Mammary epithelial cell (primary cell): Measurements from ENCODE around the gene FAM13A.

Experiments
- EZH2 ChIP-seq: IDR thresholded peaks from 2 replicates; pipeline ENCODE4 v1.6.1; 2012; ENCODE audit warnings: low read length, inconsistent platforms, borderline replicate concordance
- TF ChIP-seq, protein P1 (sequence below), 2 donors: IDR thresholded peaks in 1 of 2; conservative IDR thresholded peaks in 1 of 2; 2 replicates each; pipeline ENCODE4 v1.5.1; 2011 to 2012; ENCODE audit warnings: inconsistent platforms in 2 of 2, low read length in 2 of 2, mild to moderate bottlenecking in 2 of 2, control low read depth in 1 of 2, low read depth in 1 of 2; ENCODE audit not compliant: insufficient read depth in 1 of 2; ENCODE audit errors: extremely low read depth in 1 of 2

DNA sequence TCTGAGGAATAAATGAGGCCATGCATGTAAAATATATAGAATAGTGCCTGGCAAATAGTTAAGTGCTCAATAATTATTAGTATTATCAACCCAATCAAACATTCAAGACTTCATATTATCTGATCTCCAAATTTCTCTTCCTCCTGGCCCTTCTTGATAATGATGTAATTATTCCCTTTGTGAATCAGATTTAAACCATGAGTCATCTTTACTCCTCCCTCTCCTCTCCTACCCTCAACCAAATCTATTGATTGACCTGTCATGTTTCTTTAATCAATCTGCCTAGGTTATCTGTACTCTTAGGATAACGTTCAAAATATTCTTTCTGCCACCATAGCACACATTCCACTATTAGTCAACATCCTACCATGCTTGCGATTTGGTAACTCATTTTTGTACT, 229.5 kb downstream of the FAM13A start:
- TF ChIP-seq, protein P1, sequence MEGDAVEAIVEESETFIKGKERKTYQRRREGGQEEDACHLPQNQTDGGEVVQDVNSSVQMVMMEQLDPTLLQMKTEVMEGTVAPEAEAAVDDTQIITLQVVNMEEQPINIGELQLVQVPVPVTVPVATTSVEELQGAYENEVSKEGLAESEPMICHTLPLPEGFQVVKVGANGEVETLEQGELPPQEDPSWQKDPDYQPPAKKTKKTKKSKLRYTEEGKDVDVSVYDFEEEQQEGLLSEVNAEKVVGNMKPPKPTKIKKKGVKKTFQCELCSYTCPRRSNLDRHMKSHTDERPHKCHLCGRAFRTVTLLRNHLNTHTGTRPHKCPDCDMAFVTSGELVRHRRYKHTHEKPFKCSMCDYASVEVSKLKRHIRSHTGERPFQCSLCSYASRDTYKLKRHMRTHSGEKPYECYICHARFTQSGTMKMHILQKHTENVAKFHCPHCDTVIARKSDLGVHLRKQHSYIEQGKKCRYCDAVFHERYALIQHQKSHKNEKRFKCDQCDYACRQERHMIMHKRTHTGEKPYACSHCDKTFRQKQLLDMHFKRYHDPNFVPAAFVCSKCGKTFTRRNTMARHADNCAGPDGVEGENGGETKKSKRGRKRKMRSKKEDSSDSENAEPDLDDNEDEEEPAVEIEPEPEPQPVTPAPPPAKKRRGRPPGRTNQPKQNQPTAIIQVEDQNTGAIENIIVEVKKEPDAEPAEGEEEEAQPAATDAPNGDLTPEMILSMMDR (conservative IDR thresholded peaks at IDR 0.05 in 1 of 2, IDR thresholded peaks at IDR 0.05 in 1 of 2; ENCODE audit: extremely low read depth in 1 of 2, insufficient read depth in 1 of 2, low read depth in 1 of 2, low read length in 2 of 2): no peak
- TF ChIP-seq EZH2: no peak
